WTC11 (cell line): ENCODE data around the gene ZNF57. TPM values are rescaled to one million over a fixed set of nuclear protein-coding genes. Genes with fewer than 3 reads are reported as not detected.
"Not testable (repeated sequence)": the region's sequence is repeated elsewhere in the genome, so short reads cannot be mapped to it uniquely, and the experiment has no call there.

Experiments
- ATAC-seq: fragments of 200-7000 bp; cut with Tn5 transposase; 2 replicates; pipeline ENCODE4 v1.10.0; 2021; ENCODE audit warnings: mild to moderate bottlenecking, moderate library complexity
- CTCF ChIA-PET: fragments of 300-600 bp; sonication (Branson Sonifier 250); formaldehyde crosslinking; loops from one replicate; lab custom pipeline; 2021; ENCODE audit warnings: antibody characterized with exemption; lab: Charles Lee
- POLR2A ChIA-PET: fragments of 350-600 bp; sonication (Branson Sonifier 250); formaldehyde crosslinking; loops from one replicate; lab custom pipeline; 2021; ENCODE audit warnings: antibody characterized with exemption; lab: Charles Lee
- DNase-seq: peaks from one replicate; pipeline ENCODE4 v3.0.0; 2021; ENCODE audit warnings: low spot score
- H3K27ac Mint-ChIP-seq: 2 replicates; pipeline ENCODE4 v1.8.0; 2021; ENCODE audit warnings: mixed read lengths
- H3K27me3 Mint-ChIP-seq: 2 replicates; pipeline ENCODE4 v1.8.0; 2021; ENCODE audit warnings: low read depth, mild to moderate bottlenecking, moderate library complexity, mixed read lengths
- H3K36me3 Mint-ChIP-seq: 2 replicates; pipeline ENCODE4 v1.8.0; 2021; ENCODE audit warnings: mixed read lengths
- H3K4me1 Mint-ChIP-seq: 2 replicates; pipeline ENCODE4 v1.8.0; 2022; ENCODE audit warnings: mixed read lengths
- H3K4me3 Mint-ChIP-seq: 2 replicates; pipeline ENCODE4 v1.8.0; 2021; ENCODE audit warnings: mild to moderate bottlenecking, moderate library complexity, mixed read lengths
- H3K9me3 Mint-ChIP-seq: 2 replicates; pipeline ENCODE4 v1.8.0; 2021; ENCODE audit warnings: mixed read lengths
- ATF2 ChIP-seq: sonication (generic); formaldehyde crosslinking; IDR thresholded peaks from 2 replicates; pipeline ENCODE4 v1.8.1; 2022; ENCODE audit warnings: low read depth, missing genetic modification reagents, borderline replicate concordance
- ATF3 ChIP-seq: sonication (generic); formaldehyde crosslinking; conservative IDR thresholded peaks from 2 replicates; pipeline ENCODE4 v1.8.1; 2022; ENCODE audit warnings: mild to moderate bottlenecking, missing genetic modification reagents
- FOXJ3 ChIP-seq: sonication (generic); formaldehyde crosslinking; IDR thresholded peaks from 2 replicates; pipeline ENCODE4 v1.9.0; 2021; ENCODE audit warnings: missing genetic modification reagents, mild to moderate bottlenecking, borderline replicate concordance
- NR1H2 ChIP-seq: sonication (generic); formaldehyde crosslinking; IDR thresholded peaks from 2 replicates; pipeline ENCODE4 v1.9.0; 2021; ENCODE audit warnings: mild to moderate bottlenecking, moderate library complexity, missing genetic modification reagents
- SOX15 ChIP-seq: fragments of 250-450 bp; sonication (Bioruptor Pico); IDR thresholded peaks from 2 replicates; pipeline ENCODE4 v1.9.0; 2021; ENCODE audit warnings: mild to moderate bottlenecking
- ZSCAN18 ChIP-seq: fragments of 250-450 bp; sonication (Bioruptor Pico); IDR thresholded peaks from 2 replicates; pipeline ENCODE4 v2.1.2; 2022; ENCODE audit warnings: mild to moderate bottlenecking, moderate library complexity
- total RNA-seq: library from RNA; stranded (reverse); gene quantifications from 3 replicates; pipeline ENCODE4 v1.2.3, GENCODE V29; 2021
- TF ChIP-seq, protein P1 (sequence below): fragments of 200-600 bp; IDR thresholded peaks from 2 replicates; pipeline ENCODE4 v1.8.0; 2022; ENCODE audit warnings: antibody characterized with exemption
- TF ChIP-seq, protein P2 (sequence below): fragments of 250-450 bp; sonication (Bioruptor Pico); IDR thresholded peaks from 2 replicates; pipeline ENCODE4 v1.8.0; 2021; ENCODE audit warnings: mild to moderate bottlenecking
- TF ChIP-seq, protein P3 (sequence below): fragments of 250-450 bp; sonication (Bioruptor Pico); IDR thresholded peaks from 2 replicates; pipeline ENCODE4 v1.9.0; 2021; ENCODE audit warnings: mild to moderate bottlenecking
- TF ChIP-seq, protein P4 (sequence below): sonication (generic); formaldehyde crosslinking; IDR thresholded peaks from 2 replicates; pipeline ENCODE4 v1.8.1; 2023; ENCODE audit warnings: mild to moderate bottlenecking, missing genetic modification reagents, moderate library complexity

Gene ZNF57
- total RNA-seq, 1 experiment from 2014 or later = 8.9 TPM

DNA sequence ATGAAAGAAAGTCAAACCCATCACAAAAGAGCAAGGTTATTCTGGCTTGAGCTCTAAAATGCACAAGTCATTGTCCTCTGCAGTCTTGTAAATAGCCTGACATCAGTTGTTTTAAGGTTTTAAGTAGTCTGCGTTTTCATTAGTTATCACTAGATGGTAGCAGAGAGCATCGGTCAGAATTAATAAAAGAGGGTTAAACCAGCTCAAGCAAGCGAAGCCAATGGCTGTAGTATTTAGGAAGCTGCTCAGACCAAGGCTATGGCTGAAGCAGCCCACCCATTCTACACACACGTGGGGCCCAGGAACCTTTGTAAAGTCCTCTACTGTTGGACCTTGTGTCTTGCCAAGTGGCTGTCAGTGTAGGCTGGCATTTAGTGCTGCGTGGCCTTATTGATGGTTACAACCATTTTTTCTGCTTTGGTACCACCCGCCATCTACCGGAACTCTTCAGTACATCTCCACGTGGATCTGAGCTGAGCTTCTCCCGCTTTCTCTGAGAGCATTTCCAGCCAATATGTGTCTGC lies 13.3 kb upstream of the ZNF57 start:
- ChIA-PET POLR2A (interaction anchor here (0.5 to 0.6 kb wide), 4 partner anchors 13 to 360 kb away, joined by 3 to 4 read pairs (median 3); partner anchors contain the start of gene ZNF57), CTCF (interaction anchor here (0.6 to 2.6 kb wide), 47 partner anchors 10 to 1007 kb away, joined by 3 to 39 read pairs (median 4); partner anchors contain the start of genes GNG7, SLC39A3, ZNF554 and ZNF555)
- TF ChIP-seq, protein P1, sequence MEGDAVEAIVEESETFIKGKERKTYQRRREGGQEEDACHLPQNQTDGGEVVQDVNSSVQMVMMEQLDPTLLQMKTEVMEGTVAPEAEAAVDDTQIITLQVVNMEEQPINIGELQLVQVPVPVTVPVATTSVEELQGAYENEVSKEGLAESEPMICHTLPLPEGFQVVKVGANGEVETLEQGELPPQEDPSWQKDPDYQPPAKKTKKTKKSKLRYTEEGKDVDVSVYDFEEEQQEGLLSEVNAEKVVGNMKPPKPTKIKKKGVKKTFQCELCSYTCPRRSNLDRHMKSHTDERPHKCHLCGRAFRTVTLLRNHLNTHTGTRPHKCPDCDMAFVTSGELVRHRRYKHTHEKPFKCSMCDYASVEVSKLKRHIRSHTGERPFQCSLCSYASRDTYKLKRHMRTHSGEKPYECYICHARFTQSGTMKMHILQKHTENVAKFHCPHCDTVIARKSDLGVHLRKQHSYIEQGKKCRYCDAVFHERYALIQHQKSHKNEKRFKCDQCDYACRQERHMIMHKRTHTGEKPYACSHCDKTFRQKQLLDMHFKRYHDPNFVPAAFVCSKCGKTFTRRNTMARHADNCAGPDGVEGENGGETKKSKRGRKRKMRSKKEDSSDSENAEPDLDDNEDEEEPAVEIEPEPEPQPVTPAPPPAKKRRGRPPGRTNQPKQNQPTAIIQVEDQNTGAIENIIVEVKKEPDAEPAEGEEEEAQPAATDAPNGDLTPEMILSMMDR = peak; percentile 25
- no peak for TF ChIP-seq ATF3 (CRISPR knock-in tag)
- H3K4me3 Mint-ChIP-seq = no peak overlapping the region
- peak overlapping the region; percentile 28 for H3K27ac Mint-ChIP-seq
- DNase-seq (no peak), ATAC-seq (peak; percentile 95)
- H3K4me1 Mint-ChIP-seq = peaks cover 8% of the 10 kb centered on the region
- no peaks in the 10 kb centered on the region; the same call in 1 of the 2 replicates for H3K27me3 Mint-ChIP-seq
- H3K9me3 Mint-ChIP-seq = peaks cover 15% of the 10 kb centered on the region
- H3K36me3 Mint-ChIP-seq = 0 out of 2 replicates have a peak, but pooled peaks cover 2% of the 10 kb centered on the region

- Mint-ChIP-seq H3K27ac (no peak overlapping the region), H3K4me3 (no peak overlapping the region), H3K4me1 (peaks cover 8% of the 10 kb centered on the region), H3K27me3 (peaks cover 3% of the 10 kb centered on the region; the same call in 1 of the 2 replicates), H3K9me3 (peaks cover 6% of the 10 kb centered on the region), H3K36me3 (no peaks in the 10 kb centered on the region)
- CTCF ChIA-PET = interaction anchor here (1.3 to 2.6 kb wide), 7 partner anchors 20 to 275 kb away, joined by 4 to 39 read pairs (median 8); partner anchors contain the start of gene ZNF554
- POLR2A ChIA-PET = interaction anchor here (0.6 kb wide), 1 partner anchor 38 kb away, joined by 3 read pairs; no protein-coding TSS in a partner anchor
- DNase-seq = peak; percentile 40
- TF ChIP-seq SOX15 (no peak), FOXJ3 (CRISPR knock-in tag) (no peak), ATF2 (CRISPR knock-in tag) (no peak), ZSCAN18 (no peak), NR1H2 (CRISPR knock-in tag) (no peak)
- TF ChIP-seq, protein P2, sequence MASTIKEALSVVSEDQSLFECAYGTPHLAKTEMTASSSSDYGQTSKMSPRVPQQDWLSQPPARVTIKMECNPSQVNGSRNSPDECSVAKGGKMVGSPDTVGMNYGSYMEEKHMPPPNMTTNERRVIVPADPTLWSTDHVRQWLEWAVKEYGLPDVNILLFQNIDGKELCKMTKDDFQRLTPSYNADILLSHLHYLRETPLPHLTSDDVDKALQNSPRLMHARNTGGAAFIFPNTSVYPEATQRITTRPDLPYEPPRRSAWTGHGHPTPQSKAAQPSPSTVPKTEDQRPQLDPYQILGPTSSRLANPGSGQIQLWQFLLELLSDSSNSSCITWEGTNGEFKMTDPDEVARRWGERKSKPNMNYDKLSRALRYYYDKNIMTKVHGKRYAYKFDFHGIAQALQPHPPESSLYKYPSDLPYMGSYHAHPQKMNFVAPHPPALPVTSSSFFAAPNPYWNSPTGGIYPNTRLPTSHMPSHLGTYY = no peak
- TF ChIP-seq, protein P3, sequence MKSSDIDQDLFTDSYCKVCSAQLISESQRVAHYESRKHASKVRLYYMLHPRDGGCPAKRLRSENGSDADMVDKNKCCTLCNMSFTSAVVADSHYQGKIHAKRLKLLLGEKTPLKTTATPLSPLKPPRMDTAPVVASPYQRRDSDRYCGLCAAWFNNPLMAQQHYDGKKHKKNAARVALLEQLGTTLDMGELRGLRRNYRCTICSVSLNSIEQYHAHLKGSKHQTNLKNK (CRISPR knock-in tag) = no peak
- TF ChIP-seq, protein P4, sequence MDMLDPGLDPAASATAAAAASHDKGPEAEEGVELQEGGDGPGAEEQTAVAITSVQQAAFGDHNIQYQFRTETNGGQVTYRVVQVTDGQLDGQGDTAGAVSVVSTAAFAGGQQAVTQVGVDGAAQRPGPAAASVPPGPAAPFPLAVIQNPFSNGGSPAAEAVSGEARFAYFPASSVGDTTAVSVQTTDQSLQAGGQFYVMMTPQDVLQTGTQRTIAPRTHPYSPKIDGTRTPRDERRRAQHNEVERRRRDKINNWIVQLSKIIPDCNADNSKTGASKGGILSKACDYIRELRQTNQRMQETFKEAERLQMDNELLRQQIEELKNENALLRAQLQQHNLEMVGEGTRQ = no peak
- ATAC-seq = 0 out of 2 replicates have a peak, but pooled peaks have one; percentile 34
These were observed 11.9 kb upstream of the ZNF57 start for GRCh38 chr19:2888731-2889224.

DNA sequence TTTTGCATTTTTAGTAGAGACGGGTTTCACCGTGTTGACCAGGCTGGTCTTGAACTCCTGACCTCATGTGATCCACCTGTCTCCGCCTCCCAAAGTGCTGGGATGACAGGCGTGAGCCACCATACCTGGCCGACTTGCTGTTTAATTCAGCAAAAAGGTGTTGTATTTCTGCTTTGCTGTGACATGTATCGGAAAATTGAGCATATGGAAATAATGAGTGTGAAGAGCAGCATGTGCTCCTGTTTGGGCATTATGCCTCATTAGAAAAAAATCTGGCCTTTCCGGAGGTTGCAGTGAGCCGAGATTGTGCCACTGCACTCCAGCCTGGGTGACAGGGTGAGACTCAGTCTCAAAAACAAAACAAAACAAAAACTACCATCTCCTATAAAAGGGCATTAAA lies 10.2 kb upstream of the ZNF57 start:
- H3K27ac Mint-ChIP-seq, POLR2A ChIA-PET, H3K4me1 Mint-ChIP-seq, H3K36me3 Mint-ChIP-seq, H3K27me3 Mint-ChIP-seq, H3K4me3 Mint-ChIP-seq, ATAC-seq, DNase-seq, H3K9me3 Mint-ChIP-seq: not testable (repeated sequence)
- CTCF ChIA-PET = interaction anchor here (0.6 kb wide), 1 partner anchor 87 kb away, joined by 3 read pairs; the partner anchor contains the start of gene TLE6
